GM12873 (cell line): ENCODE data around the gene PCED1B.

Source experiments
- TF ChIP-seq, protein P1 (sequence below): IDR thresholded peaks from 2 replicates; pipeline ENCODE4 v1.5.1; 2012; ENCODE audit warnings: low read depth, mild to moderate bottlenecking, moderate library complexity, low read length, control low read depth; ENCODE audit not compliant: insufficient read depth; ENCODE audit errors: missing control alignments

The PCED1B gene

DNA sequence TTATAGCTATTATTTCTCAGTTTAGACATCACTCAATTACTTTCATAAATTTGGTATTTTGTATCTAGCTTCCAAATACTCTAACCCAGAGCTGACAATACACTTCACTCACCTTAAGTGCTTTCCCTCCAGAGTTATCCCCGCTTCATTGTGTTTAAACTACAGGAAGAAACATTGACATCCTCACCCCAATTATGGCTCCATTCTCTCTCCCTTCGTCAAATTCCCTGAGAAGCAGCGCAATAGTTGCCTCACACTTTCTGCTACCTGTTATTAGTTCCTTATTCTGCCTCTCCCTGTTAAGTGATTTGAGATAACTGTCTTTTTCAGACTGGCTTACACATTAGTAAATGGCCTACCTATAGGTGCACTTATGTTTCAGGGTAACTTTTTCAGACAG, 69.7 kb downstream of the PCED1B start:
- TF ChIP-seq, protein P1, sequence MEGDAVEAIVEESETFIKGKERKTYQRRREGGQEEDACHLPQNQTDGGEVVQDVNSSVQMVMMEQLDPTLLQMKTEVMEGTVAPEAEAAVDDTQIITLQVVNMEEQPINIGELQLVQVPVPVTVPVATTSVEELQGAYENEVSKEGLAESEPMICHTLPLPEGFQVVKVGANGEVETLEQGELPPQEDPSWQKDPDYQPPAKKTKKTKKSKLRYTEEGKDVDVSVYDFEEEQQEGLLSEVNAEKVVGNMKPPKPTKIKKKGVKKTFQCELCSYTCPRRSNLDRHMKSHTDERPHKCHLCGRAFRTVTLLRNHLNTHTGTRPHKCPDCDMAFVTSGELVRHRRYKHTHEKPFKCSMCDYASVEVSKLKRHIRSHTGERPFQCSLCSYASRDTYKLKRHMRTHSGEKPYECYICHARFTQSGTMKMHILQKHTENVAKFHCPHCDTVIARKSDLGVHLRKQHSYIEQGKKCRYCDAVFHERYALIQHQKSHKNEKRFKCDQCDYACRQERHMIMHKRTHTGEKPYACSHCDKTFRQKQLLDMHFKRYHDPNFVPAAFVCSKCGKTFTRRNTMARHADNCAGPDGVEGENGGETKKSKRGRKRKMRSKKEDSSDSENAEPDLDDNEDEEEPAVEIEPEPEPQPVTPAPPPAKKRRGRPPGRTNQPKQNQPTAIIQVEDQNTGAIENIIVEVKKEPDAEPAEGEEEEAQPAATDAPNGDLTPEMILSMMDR: no peak

DNA sequence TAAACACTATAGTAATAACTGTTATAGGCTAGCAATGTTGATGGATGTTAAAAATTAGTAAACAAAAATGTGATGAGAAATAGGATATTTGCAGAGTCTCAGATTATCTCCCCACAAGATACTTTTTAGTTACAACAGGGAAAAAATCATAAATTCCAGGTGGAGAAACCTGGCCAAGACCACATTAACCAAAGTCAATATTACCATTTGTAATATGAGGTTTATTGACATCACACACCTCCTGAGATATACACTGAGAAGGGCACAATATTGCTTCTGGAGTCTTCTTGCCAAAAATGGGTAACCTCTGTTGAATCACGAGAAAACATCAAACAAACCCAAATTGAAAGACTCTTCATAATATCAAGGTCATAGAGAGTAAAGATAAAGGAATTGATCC, 72.7 kb downstream of the PCED1B start:
- TF ChIP-seq, protein P1: no peak

DNA sequence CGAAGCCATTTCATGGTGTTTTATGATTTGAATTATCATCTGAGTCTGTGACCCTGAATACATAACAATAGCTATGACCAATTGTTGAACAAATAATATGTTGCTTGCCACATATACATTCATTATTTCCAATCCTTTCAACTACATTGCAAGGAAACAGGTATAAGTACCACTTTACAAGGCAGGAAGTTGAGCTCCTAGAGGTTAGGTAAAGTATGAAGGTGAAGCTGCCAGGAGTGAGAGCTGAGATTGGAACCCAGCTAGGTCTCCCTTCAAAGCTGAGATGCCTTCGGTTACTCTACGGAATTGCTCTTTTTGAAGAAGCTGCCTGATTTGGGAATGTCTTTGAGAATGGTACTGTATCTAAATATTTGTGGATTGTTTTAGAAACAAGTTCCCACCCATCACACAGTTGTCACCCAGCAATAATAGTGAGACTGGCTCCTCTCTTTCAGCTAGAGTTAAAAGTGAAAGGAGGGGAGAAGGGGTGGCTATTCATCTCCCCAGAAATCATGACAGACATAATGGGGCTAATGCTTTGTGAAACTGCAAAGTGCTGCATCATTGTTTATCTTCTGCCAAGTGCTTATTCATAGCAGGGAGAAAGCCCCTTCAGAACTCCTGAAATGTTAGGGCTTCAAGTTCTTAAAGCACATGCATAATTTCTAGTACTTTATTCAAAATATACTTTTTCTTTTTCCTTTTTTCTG, 76.2 kb downstream of the PCED1B start:
- TF ChIP-seq, protein P1: no peak

- TF ChIP-seq, protein P1: no peak
Observed at GRCh38 chr12:47156167-47156736, 76.8 kb downstream of the PCED1B start.

GRCh38 chr12:47158792-47159191, 79.4 kb downstream of the PCED1B start:
- TF ChIP-seq, protein P1: no peak

- TF ChIP-seq, protein P1: no peak
Observed at GRCh38 chr12:47159348-47159747, 79.9 kb downstream of the PCED1B start.

GRCh38 chr12:47160316-47161244, 81.2 kb downstream of the PCED1B start:
- TF ChIP-seq, protein P1: no peak
